IMR-90 (cell line): Measurements from ENCODE around the gene BPIFB2. TPM values are rescaled to one million over a fixed set of nuclear protein-coding genes. Genes with fewer than 3 reads are reported as not detected.

Source experiments
- ATAC-seq: fragments of 200-7000 bp; cut with Tn5 transposase; 2 replicates; pipeline ENCODE4 v1.9.1; 2020; ENCODE audit warnings: low read depth, mild to moderate bottlenecking, moderate library complexity
- BruUV-seq: library from RNA; stranded (reverse); fragments of 400-500 nt; replicated peaks from 2 replicates; lab custom pipeline; 2021; lab: Mats Ljungman, UMichigan
- CTCF ChIA-PET: fragments of 300-600 bp; formaldehyde crosslinking; extraction: SDS; loops from one replicate; lab custom pipeline; 2021; ENCODE audit warnings: antibody characterized with exemption; lab: Yijun Ruan, JAX
- POLR2A ChIA-PET: fragments of 300-600 bp; sonication (Branson Sonifier 250); formaldehyde crosslinking; loops from one replicate; lab custom pipeline; 2022; ENCODE audit warnings: antibody characterized with exemption; ENCODE audit not compliant: unreplicated experiment; lab: Charles Lee
- DNase-seq: peaks from one replicate; pipeline ENCODE4 v3.0.0; 2013
- H2AFZ ChIP-seq: replicated peaks from 2 replicates; pipeline ENCODE3; 2013; ENCODE audit warnings: low read length, mild to moderate bottlenecking; ENCODE audit not compliant: poor library complexity
- H2AK5ac ChIP-seq: 2 replicates; pipeline ENCODE4 v1.6.1; 2013; ENCODE audit warnings: low read depth, low read length, inconsistent platforms
- H2AK9ac ChIP-seq: replicated peaks from 2 replicates; pipeline ENCODE3; 2013; ENCODE audit warnings: mild to moderate bottlenecking, low read depth, low read length, moderate library complexity; ENCODE audit not compliant: poor library complexity
- H2BK120ac ChIP-seq: 2 replicates; pipeline ENCODE4 v1.6.1; 2013; ENCODE audit warnings: low read depth, low read length, inconsistent platforms
- H2BK15ac ChIP-seq: 3 replicates; pipeline ENCODE4 v1.6.1; 2013; ENCODE audit warnings: low read depth, low read length, inconsistent platforms
- H2BK20ac ChIP-seq: 2 replicates; pipeline ENCODE4 v1.6.1; 2013; ENCODE audit warnings: low read depth, mild to moderate bottlenecking, inconsistent platforms, low read length, moderate library complexity
- H2BK5ac ChIP-seq: 2 replicates; pipeline ENCODE4 v1.6.1; 2013; ENCODE audit warnings: mild to moderate bottlenecking, low read depth, low read length, inconsistent platforms; ENCODE audit not compliant: poor library complexity, severe bottlenecking
- H3K14ac ChIP-seq: replicated peaks from 2 replicates; pipeline ENCODE4 v1.6.1; 2013; ENCODE audit warnings: low read depth, low read length, inconsistent platforms
- H3K18ac ChIP-seq: 2 replicates; pipeline ENCODE4 v1.6.1; 2013; ENCODE audit warnings: low read depth, low read length, control low read depth
- H3K23ac ChIP-seq: 2 replicates; pipeline ENCODE4 v1.6.1; 2013; ENCODE audit warnings: low read depth, low read length, inconsistent platforms
- H3K27ac ChIP-seq: 2 replicates; pipeline ENCODE4 v1.5.1; 2013; ENCODE audit warnings: mild to moderate bottlenecking, control low read depth, low read length; ENCODE audit not compliant: insufficient read depth
- H3K27me3 ChIP-seq: 2 replicates; pipeline ENCODE4 v1.6.1; 2013; ENCODE audit warnings: low read length; ENCODE audit not compliant: control insufficient read depth, insufficient read depth
- H3K36me3 ChIP-seq: 2 replicates; pipeline ENCODE4 v1.6.1; 2013; ENCODE audit warnings: low read length, mixed read lengths; ENCODE audit not compliant: control insufficient read depth, insufficient read depth
- H3K4ac ChIP-seq: 2 replicates; pipeline ENCODE4 v1.6.1; 2013; ENCODE audit warnings: low read depth, low read length, inconsistent platforms
- H3K4me1 ChIP-seq: 2 replicates; pipeline ENCODE4 v1.6.1; 2013; ENCODE audit warnings: low read length, mixed read lengths; ENCODE audit not compliant: control insufficient read depth, insufficient read depth
- H3K4me2 ChIP-seq: 2 replicates; pipeline ENCODE4 v1.6.1; 2013; ENCODE audit warnings: low read depth, mild to moderate bottlenecking, control low read depth, low read length, moderate library complexity
- H3K4me3 ChIP-seq: 2 replicates; pipeline ENCODE4 v1.5.1; 2013; ENCODE audit warnings: low read depth, mild to moderate bottlenecking, control low read depth, low read length, moderate library complexity; ENCODE audit not compliant: insufficient read depth
- H3K56ac ChIP-seq: 2 replicates; pipeline ENCODE4 v1.6.1; 2013; ENCODE audit warnings: low read length, inconsistent platforms; ENCODE audit not compliant: insufficient read depth; ENCODE audit errors: extremely low read depth
- H3K79me1 ChIP-seq, 2 experiments: 2 replicates each; pipeline ENCODE4 v1.6.1; 2013; ENCODE audit warnings: low read length in 2 of 2, inconsistent platforms in 1 of 2, low read depth in 1 of 2
- H3K9ac ChIP-seq: 2 replicates; pipeline ENCODE4 v1.6.1; 2013; ENCODE audit warnings: low read depth, low read length, control low read depth
- H3K9me1 ChIP-seq: 2 replicates; pipeline ENCODE4 v1.6.1; 2013; ENCODE audit warnings: low read length, inconsistent platforms; ENCODE audit not compliant: insufficient read depth
- H3K9me3 ChIP-seq: 2 replicates; pipeline ENCODE4 v1.6.1; 2013; ENCODE audit warnings: low read length; ENCODE audit not compliant: control insufficient read depth, insufficient read depth
- H4K20me1 ChIP-seq: 2 replicates; pipeline ENCODE4 v1.6.1; 2013; ENCODE audit warnings: low read length, inconsistent platforms; ENCODE audit not compliant: insufficient read depth
- H4K5ac ChIP-seq: 2 replicates; pipeline ENCODE4 v1.6.1; 2013; ENCODE audit warnings: mild to moderate bottlenecking, low read depth, low read length, control low read depth
- H4K8ac ChIP-seq, 2 experiments: 2 replicates each; pipeline ENCODE4 v1.6.1; 2013; ENCODE audit warnings: low read depth in 2 of 2, low read length in 2 of 2, control low read depth in 1 of 2, inconsistent platforms in 1 of 2
- H4K91ac ChIP-seq: 2 replicates; pipeline ENCODE4 v1.6.1; 2013; ENCODE audit warnings: low read depth, low read length, inconsistent platforms; ENCODE audit not compliant: insufficient read depth
- BHLHE40 ChIP-seq: fragments of 150-350 bp; IDR thresholded peaks from 2 replicates; pipeline ENCODE4 v1.6.1; 2016; ENCODE audit warnings: mild to moderate bottlenecking, low read depth, low read length
- CEBPB ChIP-seq: IDR thresholded peaks from 2 replicates; pipeline ENCODE4 v1.6.1; 2012; ENCODE audit warnings: low read depth, low read length, improper control_type of control experiment
- CHD1 ChIP-seq: IDR thresholded peaks from 2 replicates; pipeline ENCODE4 v1.6.1; 2012; ENCODE audit warnings: low read depth, low read length, improper control_type of control experiment
- ELK1 ChIP-seq: fragments of 150-350 bp; IDR thresholded peaks from 2 replicates; pipeline ENCODE4 v1.6.1; 2016; ENCODE audit warnings: low read depth, mild to moderate bottlenecking, low read length, moderate library complexity, borderline replicate concordance
- FOS ChIP-seq: fragments of 150-350 bp; IDR thresholded peaks from 2 replicates; pipeline ENCODE4 v1.6.1; 2016; ENCODE audit warnings: low read depth, low read length
- MAFK ChIP-seq: IDR thresholded peaks from 2 replicates; pipeline ENCODE4 v1.6.1; 2012; ENCODE audit warnings: low read depth, low read length, improper control_type of control experiment
- MAZ ChIP-seq: IDR thresholded peaks from 2 replicates; pipeline ENCODE4 v1.6.1; 2012; ENCODE audit warnings: low read depth, mild to moderate bottlenecking, low read length, improper control_type of control experiment, moderate library complexity, borderline replicate concordance
- MXI1 ChIP-seq: IDR thresholded peaks from 2 replicates; pipeline ENCODE4 v1.6.1; 2012; ENCODE audit warnings: low read depth, mild to moderate bottlenecking, low read length, moderate library complexity, borderline replicate concordance
- NFE2L2 ChIP-seq: fragments of 150-350 bp; IDR thresholded peaks from 2 replicates; pipeline ENCODE4 v1.6.1; 2016; ENCODE audit warnings: low read depth, mild to moderate bottlenecking, low read length
- RAD21 ChIP-seq: IDR thresholded peaks from 2 replicates; pipeline ENCODE4 v1.6.1; 2012; ENCODE audit warnings: low read length, improper control_type of control experiment
- RCOR1 ChIP-seq: IDR thresholded peaks from 2 replicates; pipeline ENCODE4 v1.6.1; 2012; ENCODE audit warnings: mild to moderate bottlenecking, low read length, improper control_type of control experiment; ENCODE audit not compliant: insufficient replicate concordance
- RFX5 ChIP-seq: IDR thresholded peaks from 2 replicates; pipeline ENCODE4 v1.8.0; 2012; ENCODE audit warnings: low read depth, mild to moderate bottlenecking, low read length, moderate library complexity
- SMC3 ChIP-seq: fragments of 150-350 bp; IDR thresholded peaks from 2 replicates; pipeline ENCODE4 v1.6.1; 2016; ENCODE audit warnings: low read depth, mild to moderate bottlenecking, antibody characterized with exemption, low read length, moderate library complexity
- WGBS, 2 experiments: methylation state at CpG; one replicate each; pipeline versions ENCODE4 v1.1.5 to v1.1.7; 2013; ENCODE audit warnings: missing lambda C conversion rate in 2 of 2; ENCODE audit not compliant: insufficient read length in 1 of 2; ENCODE audit errors: extremely low coverage in 2 of 2; 5-methylcytosine and 5-hydroxymethylcytosine counted together
- dilution Hi-C: fragments of 300-500 bp; cut with HindIII; formaldehyde crosslinking; loops from one replicate; pipeline ENCODE4 v1.14.3; 2018; ENCODE audit warnings: low sequenced_read_pairs; ENCODE audit not compliant: unreplicated experiment
- in situ Hi-C: fragments of 300-500 bp; cut with MboI; formaldehyde crosslinking; loops from 3 replicates; pipeline ENCODE4 v1.14.3; 2019; ENCODE audit warnings: low sequenced_read_pairs, inconsistent platforms, mixed read lengths
- intact Hi-C: fragments of 100-400 bp; cut with micrococcal nuclease; formaldehyde crosslinking; loops from 2 replicates; pipeline ENCODE4 v1.10.0; 2022
- polyA plus RNA-seq, 3 experiments: library from polyadenylated mRNA; depleted of rRNA; stranded (reverse); fragments of >200 nt; gene quantifications; 2 replicates each; pipeline ENCODE4 v1.2.3, GENCODE V29; 2012; ENCODE audit warnings: low replicate concordance in 1 of 3
- total RNA-seq: library from RNA; depleted of rRNA; stranded (reverse); fragments of >200 nt; gene quantifications from 2 replicates; pipeline ENCODE4 v1.2.3, GENCODE V29; 2012
- TF ChIP-seq, protein P1 (sequence below): fragments of 150-350 bp; IDR thresholded peaks from 2 replicates; pipeline ENCODE4 v1.6.1; 2017; ENCODE audit warnings: mild to moderate bottlenecking, antibody characterized with exemption, low read length, low read depth

Gene BPIFB2
- total and polyA plus RNA-seq, 2 of the 4 experiments (the other 2 are of a cell fraction) = not detected

GRCh38 chr20:33022289-33022688, 14.8 kb downstream of the BPIFB2 start:
- Histone ChIP-seq H2BK5ac (no peak overlapping the region), H2AK5ac (no peak overlapping the region), H3K4me3 (no peak overlapping the region), H4K5ac (no peak overlapping the region), H3K27ac (no peak overlapping the region), H3K36me3 (no peaks in the 10 kb centered on the region), H3K9me1 (no peaks in the 10 kb centered on the region), H3K79me1 (no peaks in the 10 kb centered on the region), H3K4me2 (no peak overlapping the region), H2BK120ac (no peak overlapping the region), H3K14ac (no peak overlapping the region), H3K4me1 (no peaks in the 10 kb centered on the region), H4K8ac (no peak overlapping the region), H2BK20ac (no peak overlapping the region), H3K23ac (no peak overlapping the region), H3K4ac (no peak overlapping the region), H3K9me3 (no peaks in the 10 kb centered on the region), H3K18ac (no peak overlapping the region), H2AFZ (no peak overlapping the region), H3K9ac (no peak overlapping the region), H3K27me3 (peaks cover 1% of the 10 kb centered on the region; the same call in 1 of the 2 replicates), H2AK9ac (no peak overlapping the region), H3K56ac (no peak overlapping the region), H4K20me1 (no peaks in the 10 kb centered on the region), H2BK15ac (no peak overlapping the region), H4K91ac (no peak overlapping the region)
- WGBS, 2 experiments = no CpG with 5 or more reads among the region's 4 CpGs
- no peak for TF ChIP-seq RCOR1
- no peak for TF ChIP-seq ELK1
- no peak for TF ChIP-seq MXI1
- no peak for TF ChIP-seq CHD1
- TF ChIP-seq, protein P1, sequence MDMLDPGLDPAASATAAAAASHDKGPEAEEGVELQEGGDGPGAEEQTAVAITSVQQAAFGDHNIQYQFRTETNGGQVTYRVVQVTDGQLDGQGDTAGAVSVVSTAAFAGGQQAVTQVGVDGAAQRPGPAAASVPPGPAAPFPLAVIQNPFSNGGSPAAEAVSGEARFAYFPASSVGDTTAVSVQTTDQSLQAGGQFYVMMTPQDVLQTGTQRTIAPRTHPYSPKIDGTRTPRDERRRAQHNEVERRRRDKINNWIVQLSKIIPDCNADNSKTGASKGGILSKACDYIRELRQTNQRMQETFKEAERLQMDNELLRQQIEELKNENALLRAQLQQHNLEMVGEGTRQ = no peak
- TF ChIP-seq RFX5 = no peak
- TF ChIP-seq SMC3 = no peak
- TF ChIP-seq CEBPB = no peak
- no peak for TF ChIP-seq NFE2L2
- no peak for TF ChIP-seq MAZ
- no peak for TF ChIP-seq MAFK
- TF ChIP-seq FOS = no peak
- no peak for TF ChIP-seq RAD21
- TF ChIP-seq BHLHE40 = no peak
- ChIA-PET POLR2A (no interaction called here), CTCF (no interaction called here)
- in situ Hi-C loops (no loop called here), intact Hi-C loops (no loop called here), dilution Hi-C loops (no loop called here)
- BruUV-seq = no TSS peak
- ATAC-seq (no peak), DNase-seq (no peak)
